ENCODE measurements around the gene TMEM217.
A peak's percentile ranks its signal among the peaks of the same experiment; 100 is the strongest.

Gene TMEM217

GRCh38 chr6:37177935-37178517 lies 79.9 kb downstream of the TMEM217 start:
- no peak for DNase-seq

- no peak for DNase-seq
Observed at GRCh38 chr6:37177077-37177934, 80.6 kb downstream of the TMEM217 start.

- DNase-seq: no peak
Observed at GRCh38 chr6:37176268-37177076, 81.5 kb downstream of the TMEM217 start.

DNA sequence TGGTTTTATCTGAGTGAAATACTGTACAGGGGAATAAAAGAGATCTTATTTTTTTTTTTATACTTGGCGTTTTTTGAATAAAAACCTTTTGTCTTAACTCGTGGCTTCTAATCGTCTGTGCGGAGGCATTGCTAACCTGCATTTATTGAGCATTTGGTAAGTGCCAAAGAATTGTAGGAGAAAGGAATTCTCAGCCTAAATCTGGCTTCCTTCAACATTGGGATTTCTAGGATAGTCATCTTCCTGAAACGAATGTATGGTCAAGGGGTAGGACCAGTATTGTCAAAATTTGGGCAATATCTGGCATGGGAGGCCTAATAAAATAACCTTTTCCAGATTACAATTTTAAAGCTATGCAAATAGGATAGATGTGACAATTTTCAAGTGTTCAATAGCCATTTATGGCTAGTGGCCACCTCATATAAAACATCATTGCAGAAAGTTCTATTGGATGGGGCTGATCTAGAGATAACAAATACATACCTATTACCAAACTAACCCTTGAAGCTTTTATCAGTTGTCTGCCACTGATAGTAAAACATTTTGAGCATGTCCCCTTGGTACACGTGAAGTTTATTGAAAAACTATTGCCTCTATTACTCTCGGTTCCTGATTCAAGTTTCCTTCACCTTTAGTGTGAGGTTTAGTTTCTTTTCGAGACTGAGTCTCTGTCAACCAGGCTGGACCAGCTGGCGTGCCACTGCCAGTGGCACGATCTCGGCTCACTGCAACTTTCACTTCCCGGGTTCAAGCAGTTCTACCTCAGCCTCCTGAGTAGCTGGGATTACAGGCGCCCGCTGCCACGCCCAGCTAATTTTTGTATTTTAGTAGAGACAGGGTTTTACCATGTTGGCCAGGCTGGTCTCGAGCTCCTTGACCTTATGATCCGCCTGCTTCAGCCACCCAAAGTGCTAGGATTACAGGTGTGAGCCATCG lies 82.3 kb downstream of the TMEM217 start:
- DNase-seq: no peak

DNA sequence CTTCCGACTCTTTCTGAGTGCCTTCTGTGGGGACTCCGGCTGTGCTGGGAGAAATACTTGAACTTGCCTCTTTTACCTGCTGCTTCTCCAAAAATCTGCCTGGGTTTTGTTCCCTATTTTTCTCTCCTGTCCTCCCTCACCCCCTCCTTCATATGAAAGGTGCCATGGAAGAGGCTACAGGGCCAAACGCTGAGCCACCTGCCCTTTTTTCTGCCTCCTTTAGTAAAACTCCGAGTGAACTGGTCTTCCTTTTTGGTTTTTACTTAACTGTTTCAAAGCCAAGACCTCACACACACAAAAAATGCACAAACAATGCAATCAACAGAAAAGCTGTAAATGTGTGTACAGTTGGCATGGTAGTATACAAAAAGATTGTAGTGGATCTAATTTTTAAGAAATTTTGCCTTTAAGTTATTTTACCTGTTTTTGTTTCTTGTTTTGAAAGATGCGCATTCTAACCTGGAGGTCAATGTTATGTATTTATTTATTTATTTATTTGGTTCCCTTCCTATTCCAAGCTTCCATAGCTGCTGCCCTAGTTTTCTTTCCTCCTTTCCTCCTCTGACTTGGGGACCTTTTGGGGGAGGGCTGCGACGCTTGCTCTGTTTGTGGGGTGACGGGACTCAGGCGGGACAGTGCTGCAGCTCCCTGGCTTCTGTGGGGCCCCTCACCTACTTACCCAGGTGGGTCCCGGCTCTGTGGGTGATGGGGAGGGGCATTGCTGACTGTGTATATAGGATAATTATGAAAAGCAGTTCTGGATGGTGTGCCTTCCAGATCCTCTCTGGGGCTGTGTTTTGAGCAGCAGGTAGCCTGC lies 83.2 kb downstream of the TMEM217 start:
- DNase-seq: no peak

- DNase-seq: no peak
Observed at GRCh38 chr6:37174196-37174514, 83.8 kb downstream of the TMEM217 start.

DNA sequence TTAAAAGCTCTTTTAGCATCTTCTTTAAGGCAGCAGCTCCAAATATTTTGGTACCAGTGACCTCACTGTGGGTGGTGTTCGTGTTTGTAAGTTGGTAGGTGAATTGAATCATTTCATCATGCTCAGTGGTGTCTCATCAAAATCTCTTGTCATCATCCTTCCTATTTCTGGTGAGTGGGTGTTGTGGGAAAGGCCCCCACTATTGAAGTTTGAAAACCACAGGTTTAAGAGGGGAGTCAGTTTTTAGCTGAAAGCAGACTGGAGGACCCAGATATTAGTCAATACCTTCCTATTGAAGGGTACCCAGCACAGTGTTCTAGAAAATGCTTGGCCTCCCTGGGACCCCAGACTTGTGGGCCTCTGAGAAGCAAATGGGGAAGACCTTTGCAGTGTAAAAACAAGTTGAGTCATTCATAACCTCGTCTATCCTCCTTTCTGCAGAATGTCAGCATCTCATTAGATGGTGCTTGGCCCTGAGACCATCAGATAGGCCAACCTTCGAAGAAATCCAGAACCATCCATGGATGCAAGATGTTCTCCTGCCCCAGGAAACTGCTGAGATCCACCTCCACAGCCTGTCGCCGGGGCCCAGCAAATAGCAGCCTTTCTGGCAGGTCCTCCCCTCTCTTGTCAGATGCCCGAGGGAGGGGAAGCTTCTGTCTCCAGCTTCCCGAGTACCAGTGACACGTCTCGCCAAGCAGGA lies 84.3 kb downstream of the TMEM217 start:
- no peak for DNase-seq

DNA sequence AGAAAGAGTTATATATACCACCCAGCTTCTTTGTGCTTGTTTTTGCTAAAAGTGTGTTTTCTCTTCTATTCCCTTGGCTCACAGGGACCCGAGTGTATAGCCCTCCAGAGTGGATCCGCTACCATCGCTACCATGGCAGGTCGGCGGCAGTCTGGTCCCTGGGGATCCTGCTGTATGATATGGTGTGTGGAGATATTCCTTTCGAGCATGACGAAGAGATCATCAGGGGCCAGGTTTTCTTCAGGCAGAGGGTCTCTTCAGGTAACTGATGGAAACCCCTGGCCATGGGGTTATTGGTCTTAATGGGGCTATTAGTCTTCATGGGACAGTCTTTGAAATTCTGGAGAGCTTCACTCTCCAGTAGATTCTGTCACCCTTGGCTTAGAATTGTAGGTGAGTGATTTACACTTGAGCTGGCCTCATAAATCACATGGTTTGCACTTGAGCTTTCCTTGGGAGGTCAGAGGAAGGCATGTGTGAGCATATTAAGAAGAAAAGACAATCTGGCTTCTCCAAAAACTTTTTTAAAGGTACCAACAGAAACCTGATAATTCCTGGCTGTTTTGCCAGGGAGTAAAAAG lies 84.9 kb downstream of the TMEM217 start:
- DNase-seq: no peak

- peak; percentile 95 for DNase-seq
Observed at GRCh38 chr6:37171970-37172812, 85.8 kb downstream of the TMEM217 start.

GRCh38 chr6:37171201-37171969 lies 86.6 kb downstream of the TMEM217 start:
- DNase-seq: peak; percentile 41

- peak; percentile 44 for DNase-seq
Observed at GRCh38 chr6:37170273-37171200, 87.4 kb downstream of the TMEM217 start.

DNA sequence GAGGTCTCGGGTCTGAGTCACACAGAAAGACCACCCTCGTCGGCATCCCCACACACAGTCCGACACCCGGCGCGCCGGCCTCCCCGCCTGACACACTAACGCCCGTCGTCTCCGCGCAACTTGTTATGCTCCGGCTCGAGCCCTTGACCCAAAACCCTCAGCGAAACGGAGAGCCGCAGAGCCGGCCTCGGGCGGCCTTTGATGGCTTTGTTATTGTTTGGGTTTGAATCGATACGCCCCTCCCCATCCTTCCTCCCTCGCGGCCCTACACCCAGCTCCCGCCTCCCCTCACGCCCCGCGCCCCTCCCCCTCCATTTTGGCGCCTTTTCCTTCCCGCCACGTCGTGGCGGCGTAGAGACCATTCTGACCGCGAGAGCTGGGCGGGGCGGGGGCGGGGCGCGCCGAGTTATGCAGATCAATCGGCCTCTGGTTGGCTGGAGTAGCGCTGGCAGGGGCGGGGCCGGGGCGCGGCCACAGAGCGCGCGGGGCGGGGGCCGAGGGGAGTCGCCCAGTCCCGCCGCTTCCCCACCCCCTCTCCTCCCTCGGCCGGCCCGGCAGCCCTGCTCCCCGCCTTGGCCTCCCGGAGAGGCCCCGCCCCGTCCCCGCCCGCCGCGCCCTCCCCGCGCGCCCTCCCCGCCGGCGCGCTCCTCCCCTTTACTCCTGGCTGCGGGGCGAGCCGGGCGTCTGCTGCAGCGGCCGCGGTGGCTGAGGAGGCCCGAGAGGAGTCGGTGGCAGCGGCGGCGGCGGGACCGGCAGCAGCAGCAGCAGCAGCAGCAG lies 88.3 kb downstream of the TMEM217 start, which contains the start of gene PIM1:
TSS of gene PIM1 (plus strand) at position 657 of the 777 bp plus-strand sequence. CDS start 424 bp downstream, outside the sequence.
- peak; percentile 98 for DNase-seq

DNA sequence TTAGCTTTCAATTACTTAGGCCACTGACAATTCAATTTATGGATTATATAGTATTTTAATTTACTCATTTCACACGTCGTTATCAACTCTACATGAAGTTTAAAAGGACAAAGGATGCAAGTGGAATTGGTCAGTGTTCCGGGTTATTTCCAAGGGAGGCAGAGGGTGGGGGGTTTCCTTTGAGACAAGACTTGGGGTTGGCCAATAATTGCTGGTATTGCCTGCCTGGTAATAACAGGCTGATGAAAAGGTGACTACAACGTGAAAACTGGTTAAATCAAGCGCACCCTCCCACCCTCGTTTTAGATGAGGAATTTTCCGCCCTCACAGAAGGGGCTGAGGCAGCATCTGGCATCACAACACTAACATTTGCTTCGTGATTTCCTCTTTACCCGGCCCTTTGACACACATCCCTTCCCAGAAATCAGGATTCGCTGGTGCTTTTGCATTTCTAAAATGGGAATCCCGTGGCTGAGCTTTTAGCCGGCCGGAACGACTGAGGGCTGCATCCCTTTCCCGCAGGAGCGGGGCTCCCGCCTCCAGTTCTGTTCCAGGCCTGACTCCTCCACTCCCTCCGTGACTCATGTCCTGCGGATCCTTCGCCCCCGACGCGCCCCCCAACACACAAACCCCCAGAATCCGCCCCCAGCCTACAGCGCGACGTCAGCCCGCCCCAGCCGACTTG lies 89.0 kb downstream of the TMEM217 start:
- no peak for DNase-seq

DNA sequence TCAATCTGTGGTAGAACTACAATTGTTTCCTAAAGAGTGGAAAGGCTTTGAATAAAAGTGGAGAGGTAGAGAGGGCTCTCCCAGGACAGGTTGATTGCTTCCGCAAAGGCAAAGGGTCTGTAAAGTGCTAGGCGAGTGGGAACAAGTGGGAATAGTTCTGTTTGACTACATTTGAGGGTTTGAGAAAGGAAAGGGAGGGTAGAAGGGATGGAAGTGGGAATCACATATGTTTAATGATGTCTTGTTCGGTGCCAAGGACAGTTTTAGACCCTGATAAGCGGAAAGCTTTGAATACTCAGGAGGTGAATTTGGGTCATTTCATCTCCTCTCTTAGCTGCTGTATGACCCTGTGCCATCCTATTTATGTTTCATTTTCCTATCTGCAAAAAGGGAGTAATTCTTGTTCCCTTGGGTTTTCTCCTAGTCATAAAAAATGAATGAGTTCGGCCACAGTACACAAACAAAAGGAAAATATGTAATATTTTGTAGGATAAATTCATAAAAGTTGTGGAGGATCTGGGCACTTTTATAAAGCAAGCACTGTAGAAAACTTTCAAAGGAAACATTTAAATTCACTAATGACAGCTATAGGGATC lies 89.7 kb downstream of the TMEM217 start:
- DNase-seq: peak; percentile 35

GRCh38 chr6:37162740-37163139 lies 95.2 kb downstream of the TMEM217 start:
- no peak for DNase-seq

Data from fibroblast of skin of back (primary cell).